Liver (tissue), 9 donors: ENCODE results near the gene CLIP2. TPM values are rescaled to one million over a fixed set of nuclear protein-coding genes. Genes with fewer than 3 reads are reported as not detected.
"Not testable (repeated sequence)": the region's sequence is repeated elsewhere in the genome, so short reads cannot be mapped to it uniquely, and the experiment has no call there.

Experiments used
- DNase-seq: peaks from one replicate; pipeline ENCODE4 v3.0.0-alpha.2; 2017; ENCODE audit warnings: low spot score
- H3K27ac ChIP-seq, 2 donors: one replicate each; pipeline ENCODE4 v1.7.0; 2013; ENCODE audit warnings: inconsistent platforms in 2 of 2, low read length in 2 of 2, control low read depth in 1 of 2, low read depth in 1 of 2, mild to moderate bottlenecking in 1 of 2
- H3K27me3 ChIP-seq, 4 donors: one replicate each; pipeline versions ENCODE4 v1.6.1 to v1.7.0; 2013; ENCODE audit warnings: low read length in 3 of 4, inconsistent platforms in 1 of 4, mild to moderate bottlenecking in 1 of 4, moderate library complexity in 1 of 4; ENCODE audit not compliant: control insufficient read depth in 4 of 4, insufficient read depth in 4 of 4
- H3K36me3 ChIP-seq, 4 donors: one replicate each; pipeline versions ENCODE4 v1.6.1 to v1.7.0; 2013; ENCODE audit warnings: low read length in 3 of 4, mild to moderate bottlenecking in 3 of 4, low read depth in 1 of 4, moderate library complexity in 1 of 4; ENCODE audit not compliant: control insufficient read depth in 4 of 4, insufficient read depth in 3 of 4
- H3K4me1 ChIP-seq, 4 donors: one replicate each; pipeline versions ENCODE4 v1.6.1 to v1.7.0; 2013; ENCODE audit warnings: low read length in 3 of 4, mild to moderate bottlenecking in 3 of 4, moderate library complexity in 1 of 4; ENCODE audit not compliant: control insufficient read depth in 4 of 4, insufficient read depth in 4 of 4
- H3K4me3 ChIP-seq, 3 donors: one replicate each; pipeline versions ENCODE4 v1.6.1 to v1.7.0; 2013; ENCODE audit warnings: low read length in 3 of 3, control low read depth in 1 of 3, low read depth in 1 of 3, mild to moderate bottlenecking in 1 of 3
- H3K9ac ChIP-seq, 2 donors: one replicate each; pipeline ENCODE4 v1.7.0; 2013; ENCODE audit warnings: low read length in 2 of 2, mild to moderate bottlenecking in 2 of 2, moderate library complexity in 2 of 2, control low read depth in 1 of 2, low read depth in 1 of 2
- H3K9me3 ChIP-seq, 4 donors: one replicate each; pipeline versions ENCODE4 v1.6.1 to v1.7.0; 2013; ENCODE audit warnings: low read length in 3 of 4; ENCODE audit not compliant: control insufficient read depth in 4 of 4
- EGR1 ChIP-seq, 2 donors: IDR thresholded peaks; 2 replicates each; pipeline ENCODE4 v1.6.1; 2016 to 2018; ENCODE audit warnings: antibody characterized with exemption in 2 of 2, low read depth in 2 of 2
- FOXA1 ChIP-seq: IDR thresholded peaks from 2 replicates; pipeline ENCODE4 v1.6.1; 2016; ENCODE audit warnings: antibody characterized with exemption
- FOXA2 ChIP-seq: IDR thresholded peaks from 2 replicates; pipeline ENCODE4 v1.6.1; 2016; ENCODE audit warnings: antibody characterized with exemption
- GABPA ChIP-seq, 2 donors: IDR thresholded peaks in 1 of 2; conservative IDR thresholded peaks in 1 of 2; 2 replicates each; pipeline ENCODE4 v1.6.1; 2016; ENCODE audit warnings: antibody characterized with exemption in 2 of 2, mild to moderate bottlenecking in 1 of 2, moderate library complexity in 1 of 2
- HNF4A ChIP-seq, 2 donors: conservative IDR thresholded peaks; 2 replicates each; pipeline ENCODE4 v1.6.1; 2016; ENCODE audit warnings: antibody characterized with exemption in 2 of 2, mild to moderate bottlenecking in 2 of 2
- HNF4G ChIP-seq: IDR thresholded peaks from 2 replicates; pipeline ENCODE4 v1.6.1; 2016; ENCODE audit warnings: antibody characterized with exemption
- JUND ChIP-seq, 2 donors: IDR thresholded peaks; 2 replicates each; pipeline ENCODE4 v1.6.1; 2016; ENCODE audit warnings: antibody characterized with exemption in 2 of 2
- NR2F2 ChIP-seq: IDR thresholded peaks from 2 replicates; pipeline ENCODE4 v1.6.1; 2016; ENCODE audit warnings: antibody characterized with exemption
- REST ChIP-seq: IDR thresholded peaks from 2 replicates; pipeline ENCODE4 v1.6.1; 2016; ENCODE audit warnings: antibody characterized with exemption, mild to moderate bottlenecking
- RXRA ChIP-seq, 2 donors: IDR thresholded peaks; 2 replicates each; pipeline ENCODE4 v1.6.1; 2017 to 2018; ENCODE audit warnings: antibody characterized with exemption in 2 of 2, mild to moderate bottlenecking in 1 of 2
- YY1 ChIP-seq: IDR thresholded peaks from 2 replicates; pipeline ENCODE4 v1.6.1; 2016; ENCODE audit warnings: antibody characterized with exemption, mild to moderate bottlenecking
- WGBS: extraction: QIAGEN DNeasy Blood & Tissue Kit; methylation state at CpG from one replicate; pipeline ENCODE4 v1.1.7; 2013; 5-methylcytosine and 5-hydroxymethylcytosine counted together
- polyA plus RNA-seq, 2 donors: library from polyadenylated mRNA; stranded (reverse) in 1 of 2; unstranded in 1 of 2; fragments of 200-250 nt in 1 of 2; fragments of >200 nt in 1 of 2; fragmentation: Nextera tagmentation in 1 of 2; extraction: Ambion mirVana in 1 of 2; gene quantifications; one replicate each; pipeline versions ENCODE4 v1.2.1 to v1.2.3, GENCODE V29; 2013 to 2015
- total RNA-seq, 2 donors: library from RNA; depleted of rRNA; stranded (reverse); fragments of >200 nt; gene quantifications; one replicate each; pipeline ENCODE4 v1.2.3, GENCODE V29; 2014
- TF ChIP-seq, protein P1 (sequence below): IDR thresholded peaks from 2 replicates; pipeline ENCODE4 v1.6.1; 2016; ENCODE audit warnings: antibody characterized with exemption
- TF ChIP-seq, protein P2 (sequence below): IDR thresholded peaks from 2 replicates; pipeline ENCODE4 v1.6.1; 2016; ENCODE audit warnings: antibody characterized with exemption
- donor health status: healthy.
- donor health status: healthy.
- donor health status: healthy.
- donor health status: healthy.
- donor health status: healthy.

Gene CLIP2
- total and polyA plus RNA-seq, 4 donors, result 1.4 to 6.3 (median 2.5) TPM

GRCh38 chr7:74309181-74309580, 20.0 kb downstream of the CLIP2 start:
- Histone ChIP-seq H3K27ac (no peak overlapping the region), H3K4me3 (no peak overlapping the region), H3K4me1 (no peaks in the 10 kb centered on the region), H3K36me3 (no peaks in the 10 kb centered on the region), H3K9ac (no peak overlapping the region), H3K9me3 (no peaks in the 10 kb centered on the region), H3K27me3 (no peaks in the 10 kb centered on the region)
- no peak for DNase-seq
- 88% methylated on average over 6 of the region's 6 CpGs for WGBS
- TF ChIP-seq JUND (IDR thresholded peaks at IDR 0.05), result no peak
- no peak for TF ChIP-seq EGR1 (IDR thresholded peaks at IDR 0.05; ENCODE audit: low read depth in 2 of 2)
- no peak for TF ChIP-seq RXRA (IDR thresholded peaks at IDR 0.05)
- no peak for TF ChIP-seq YY1
- no peak for TF ChIP-seq REST
- no peak for TF ChIP-seq FOXA2
- TF ChIP-seq NR2F2, result no peak
- no peak for TF ChIP-seq GABPA (IDR thresholded peaks at IDR 0.05 in 1 of 2, conservative IDR thresholded peaks at IDR 0.05 in 1 of 2)
- TF ChIP-seq, protein P1, sequence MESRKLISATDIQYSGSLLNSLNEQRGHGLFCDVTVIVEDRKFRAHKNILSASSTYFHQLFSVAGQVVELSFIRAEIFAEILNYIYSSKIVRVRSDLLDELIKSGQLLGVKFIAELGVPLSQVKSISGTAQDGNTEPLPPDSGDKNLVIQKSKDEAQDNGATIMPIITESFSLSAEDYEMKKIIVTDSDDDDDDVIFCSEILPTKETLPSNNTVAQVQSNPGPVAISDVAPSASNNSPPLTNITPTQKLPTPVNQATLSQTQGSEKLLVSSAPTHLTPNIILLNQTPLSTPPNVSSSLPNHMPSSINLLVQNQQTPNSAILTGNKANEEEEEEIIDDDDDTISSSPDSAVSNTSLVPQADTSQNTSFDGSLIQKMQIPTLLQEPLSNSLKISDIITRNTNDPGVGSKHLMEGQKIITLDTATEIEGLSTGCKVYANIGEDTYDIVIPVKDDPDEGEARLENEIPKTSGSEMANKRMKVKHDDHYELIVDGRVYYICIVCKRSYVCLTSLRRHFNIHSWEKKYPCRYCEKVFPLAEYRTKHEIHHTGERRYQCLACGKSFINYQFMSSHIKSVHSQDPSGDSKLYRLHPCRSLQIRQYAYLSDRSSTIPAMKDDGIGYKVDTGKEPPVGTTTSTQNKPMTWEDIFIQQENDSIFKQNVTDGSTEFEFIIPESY, result no peak
- no peak for TF ChIP-seq HNF4A (conservative IDR thresholded peaks at IDR 0.05)
- TF ChIP-seq FOXA1, result no peak

DNA sequence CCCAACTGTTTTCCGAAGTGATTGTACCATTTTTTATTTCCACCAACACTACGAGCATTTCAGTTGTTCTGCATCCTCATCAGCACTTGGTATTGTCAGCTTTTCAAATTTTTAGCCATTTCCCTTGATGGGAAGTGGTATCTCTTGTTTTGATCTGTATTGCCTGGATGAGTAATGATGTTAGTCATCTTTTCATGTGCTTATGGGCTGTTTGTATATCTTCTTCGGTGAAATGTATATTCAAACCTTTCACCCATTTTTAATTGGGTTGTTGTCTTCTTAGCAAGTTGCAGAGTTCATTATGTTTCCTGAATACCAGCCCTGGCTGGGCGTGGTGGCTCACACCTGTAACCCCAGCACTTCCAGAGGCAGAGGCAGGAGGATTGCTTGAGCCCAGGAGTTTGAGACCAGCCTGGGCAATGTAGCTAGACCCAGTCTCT, 22.1 kb downstream of the CLIP2 start:
- Histone ChIP-seq H3K27me3 (no peaks in the 10 kb centered on the region), H3K4me3 (no peak overlapping the region), H3K27ac (no peak overlapping the region), H3K36me3 (no peaks in the 10 kb centered on the region), H3K4me1 (no peaks in the 10 kb centered on the region), H3K9me3 (no peaks in the 10 kb centered on the region), H3K9ac (no peak overlapping the region)
- TF ChIP-seq FOXA2 (no peak), HNF4A (conservative IDR thresholded peaks at IDR 0.05) (no peak)
- no peak for DNase-seq
- WGBS, result 88% methylated on average over 4 of the region's 4 CpGs

- TF ChIP-seq FOXA1, result no peak
- no peak for TF ChIP-seq REST
- TF ChIP-seq HNF4G, result no peak
- TF ChIP-seq, protein P2, sequence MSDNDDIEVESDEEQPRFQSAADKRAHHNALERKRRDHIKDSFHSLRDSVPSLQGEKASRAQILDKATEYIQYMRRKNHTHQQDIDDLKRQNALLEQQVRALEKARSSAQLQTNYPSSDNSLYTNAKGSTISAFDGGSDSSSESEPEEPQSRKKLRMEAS, result no peak
- no peak overlapping the region for H3K27ac ChIP-seq
- no peaks in the 10 kb centered on the region for H3K9me3 ChIP-seq
- no peak overlapping the region for H3K4me3 ChIP-seq
- 82% methylated on average over 16 of the region's 16 CpGs for WGBS
- no peaks in the 10 kb centered on the region for H3K4me1 ChIP-seq
- H3K9ac ChIP-seq, result no peak overlapping the region
- DNase-seq, result no peak
- H3K36me3 ChIP-seq, result no peaks in the 10 kb centered on the region
- no peaks in the 10 kb centered on the region for H3K27me3 ChIP-seq
Observed at GRCh38 chr7:74312418-74313028, 23.3 kb downstream of the CLIP2 start.

DNA sequence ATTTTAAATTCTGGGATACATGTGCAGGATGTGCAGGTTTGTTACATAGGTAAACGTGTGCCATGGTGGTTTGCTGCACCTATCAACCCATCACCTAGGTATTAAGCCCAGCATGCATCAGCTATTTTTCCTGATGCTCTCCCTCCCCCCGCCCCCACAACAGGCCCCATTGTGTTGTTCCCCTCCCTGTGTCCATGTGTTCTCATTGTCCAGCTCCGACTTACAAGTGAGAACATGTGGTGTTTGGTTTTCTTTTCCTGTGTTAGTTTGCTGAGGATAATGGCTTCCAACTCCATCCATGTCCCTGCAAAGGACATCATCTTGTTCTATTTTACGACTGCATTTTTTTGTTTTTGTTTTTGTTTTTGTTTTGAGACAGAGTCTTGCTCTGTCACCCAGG, 26.7 kb downstream of the CLIP2 start:
- not testable (repeated sequence) for H3K27ac ChIP-seq, H3K9me3 ChIP-seq, DNase-seq, H3K27me3 ChIP-seq, H3K4me3 ChIP-seq, H3K4me1 ChIP-seq, H3K36me3 ChIP-seq, H3K9ac ChIP-seq
- 82% methylated on average over 4 of the region's 4 CpGs for WGBS
